Stimulated activated CD8-positive, alpha-beta memory T cell treated with anti-CD3 and anti-CD28 coated beads, Interleukin-7, amount 100 ng/mL, for 1 hour (primary cell): ENCODE data around the gene HOXC5.
"Not testable (repeated sequence)": the region's sequence is repeated elsewhere in the genome, so short reads cannot be mapped to it uniquely, and the experiment has no call there.

ENCODE experiments used
- DNase-seq, 2 donors: peaks; one replicate each; pipeline ENCODE4 v3.0.0-alpha.2; 2020; ENCODE audit warnings: low read depth in 2 of 2

HOXC5 gene

GRCh38 chr12:54033980-54034784 is 1.3 kb downstream of the HOXC5 start:
- no peak for DNase-seq

GRCh38 chr12:54034785-54035310 is 2.0 kb downstream of the HOXC5 start:
- DNase-seq = no peak

GRCh38 chr12:54035568-54036264 is 2.9 kb downstream of the HOXC5 start:
- DNase-seq = no peak

- DNase-seq = no peak
Measured at GRCh38 chr12:54036620-54037359, 3.9 kb downstream of the HOXC5 start.

GRCh38 chr12:54037360-54038283 is 4.8 kb downstream of the HOXC5 start:
- no peak for DNase-seq

- no peak for DNase-seq
Measured at GRCh38 chr12:54038284-54038870, 5.5 kb downstream of the HOXC5 start.

GRCh38 chr12:54038871-54039414 is 6.1 kb downstream of the HOXC5 start:
- DNase-seq = no peak

- no peak for DNase-seq
Measured at GRCh38 chr12:54039417-54040147, 6.7 kb downstream of the HOXC5 start.

- DNase-seq = no peak
Measured at GRCh38 chr12:54040148-54040494, 7.3 kb downstream of the HOXC5 start.

- no peak for DNase-seq
Measured at GRCh38 chr12:54040648-54041047, 7.8 kb downstream of the HOXC5 start.

GRCh38 chr12:54041097-54041690 is 8.3 kb downstream of the HOXC5 start:
- DNase-seq = no peak

- not testable (repeated sequence) for DNase-seq
Measured at GRCh38 chr12:54042033-54042432, 9.2 kb downstream of the HOXC5 start.

GRCh38 chr12:54042970-54043853 is 10.4 kb downstream of the HOXC5 start:
- no peak for DNase-seq

- DNase-seq = no peak
Measured at GRCh38 chr12:54044425-54045103, 11.7 kb downstream of the HOXC5 start.

GRCh38 chr12:54045401-54045800 is 12.6 kb downstream of the HOXC5 start:
- no peak for DNase-seq

- no peak for DNase-seq
Measured at GRCh38 chr12:54045868-54046521, 13.1 kb downstream of the HOXC5 start.

GRCh38 chr12:54046809-54047159 is 13.9 kb downstream of the HOXC5 start:
- DNase-seq = no peak
